HEK293T (cell line): ENCODE results near the gene LARGE1.

Experiments used
- BHLHE40 ChIP-seq: fragments of 450-650 bp; IDR thresholded peaks from 2 replicates; pipeline ENCODE4 v1.6.1; 2016; ENCODE audit warnings: mild to moderate bottlenecking, moderate library complexity, borderline replicate concordance
- CTBP1 ChIP-seq: fragments of 450-650 bp; IDR thresholded peaks from 2 replicates; pipeline ENCODE4 v1.6.1; 2016; ENCODE audit warnings: borderline replicate concordance
- FOXA1 ChIP-seq: fragments of 450-650 bp; IDR thresholded peaks from 2 replicates; pipeline ENCODE4 v1.6.1; 2016; ENCODE audit warnings: mild to moderate bottlenecking
- FOXK2 ChIP-seq: fragments of 450-650 bp; IDR thresholded peaks from 2 replicates; pipeline ENCODE4 v1.6.1; 2016; ENCODE audit warnings: mild to moderate bottlenecking
- FOXM1 ChIP-seq: fragments of 450-650 bp; IDR thresholded peaks from 2 replicates; pipeline ENCODE4 v1.6.1; 2017; ENCODE audit warnings: mild to moderate bottlenecking, borderline replicate concordance
- HDGF ChIP-seq: fragments of 450-650 bp; IDR thresholded peaks from 2 replicates; pipeline ENCODE4 v1.6.1; 2017; ENCODE audit warnings: antibody characterized with exemption, borderline replicate concordance
- LEF1 ChIP-seq: fragments of 450-650 bp; IDR thresholded peaks from 2 replicates; pipeline ENCODE4 v1.6.1; 2017; ENCODE audit warnings: mild to moderate bottlenecking, borderline replicate concordance
- SP1 ChIP-seq: fragments of 450-650 bp; IDR thresholded peaks from 2 replicates; pipeline ENCODE4 v1.6.1; 2017
- SUZ12 ChIP-seq: fragments of 450-650 bp; IDR thresholded peaks from 2 replicates; pipeline ENCODE4 v1.6.1; 2016; ENCODE audit warnings: mild to moderate bottlenecking
- TARDBP ChIP-seq: fragments of 450-650 bp; IDR thresholded peaks from 2 replicates; pipeline ENCODE4 v1.6.1; 2016
- ZNF384 ChIP-seq: fragments of 450-650 bp; IDR thresholded peaks from 2 replicates; pipeline ENCODE4 v1.6.1; 2016
- TF ChIP-seq, protein P1 (sequence below): fragments of 450-650 bp; IDR thresholded peaks from 2 replicates; pipeline ENCODE4 v1.6.1; 2016

DNA sequence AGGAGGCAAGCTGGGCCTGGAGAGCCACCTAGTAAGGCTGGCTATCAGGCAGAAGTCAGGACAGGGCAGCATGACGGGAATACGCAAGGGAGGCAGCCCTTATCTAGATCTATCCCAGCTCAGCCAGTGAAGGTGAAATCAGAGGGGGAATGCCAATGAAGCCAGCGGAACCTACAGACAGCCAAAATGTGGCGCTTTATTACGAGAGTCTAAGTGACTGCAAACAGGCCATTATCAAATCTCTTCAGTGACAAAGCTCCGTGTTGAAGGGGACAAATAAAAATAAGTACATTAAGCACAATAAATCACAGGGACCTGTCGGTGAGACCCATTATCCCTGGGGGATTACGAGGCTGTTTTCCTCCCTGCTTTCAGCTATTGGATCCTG, 22.8 kb downstream of the LARGE1 start:
- TF ChIP-seq SUZ12, result no peak
- no peak for TF ChIP-seq BHLHE40
- TF ChIP-seq SP1, result no peak
- no peak for TF ChIP-seq FOXA1
- no peak for TF ChIP-seq FOXM1
- TF ChIP-seq ZNF384, result no peak
- no peak for TF ChIP-seq TARDBP
- no peak for TF ChIP-seq FOXK2
- TF ChIP-seq HDGF, result no peak
- TF ChIP-seq LEF1, result no peak
- peak; percentile 35; the same call in 1 of the 2 replicates for TF ChIP-seq CTBP1
- TF ChIP-seq, protein P1, sequence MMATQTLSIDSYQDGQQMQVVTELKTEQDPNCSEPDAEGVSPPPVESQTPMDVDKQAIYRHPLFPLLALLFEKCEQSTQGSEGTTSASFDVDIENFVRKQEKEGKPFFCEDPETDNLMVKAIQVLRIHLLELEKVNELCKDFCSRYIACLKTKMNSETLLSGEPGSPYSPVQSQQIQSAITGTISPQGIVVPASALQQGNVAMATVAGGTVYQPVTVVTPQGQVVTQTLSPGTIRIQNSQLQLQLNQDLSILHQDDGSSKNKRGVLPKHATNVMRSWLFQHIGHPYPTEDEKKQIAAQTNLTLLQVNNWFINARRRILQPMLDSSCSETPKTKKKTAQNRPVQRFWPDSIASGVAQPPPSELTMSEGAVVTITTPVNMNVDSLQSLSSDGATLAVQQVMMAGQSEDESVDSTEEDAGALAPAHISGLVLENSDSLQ, result peak; percentile 90
